ENCODE results near the gene TMEM51.
"Not testable (repeated sequence)": the region's sequence is repeated elsewhere in the genome, so short reads cannot be mapped to it uniquely, and the experiment has no call there.

Gene TMEM51

GRCh38 chr1:15154480-15155036 lies 1.0 kb downstream of the TMEM51 start:
- DNase-seq (ENCODE audit: low spot score) = no peak

GRCh38 chr1:15155191-15155590 lies 1.6 kb downstream of the TMEM51 start:
- no peak for DNase-seq (ENCODE audit: low spot score)

DNA sequence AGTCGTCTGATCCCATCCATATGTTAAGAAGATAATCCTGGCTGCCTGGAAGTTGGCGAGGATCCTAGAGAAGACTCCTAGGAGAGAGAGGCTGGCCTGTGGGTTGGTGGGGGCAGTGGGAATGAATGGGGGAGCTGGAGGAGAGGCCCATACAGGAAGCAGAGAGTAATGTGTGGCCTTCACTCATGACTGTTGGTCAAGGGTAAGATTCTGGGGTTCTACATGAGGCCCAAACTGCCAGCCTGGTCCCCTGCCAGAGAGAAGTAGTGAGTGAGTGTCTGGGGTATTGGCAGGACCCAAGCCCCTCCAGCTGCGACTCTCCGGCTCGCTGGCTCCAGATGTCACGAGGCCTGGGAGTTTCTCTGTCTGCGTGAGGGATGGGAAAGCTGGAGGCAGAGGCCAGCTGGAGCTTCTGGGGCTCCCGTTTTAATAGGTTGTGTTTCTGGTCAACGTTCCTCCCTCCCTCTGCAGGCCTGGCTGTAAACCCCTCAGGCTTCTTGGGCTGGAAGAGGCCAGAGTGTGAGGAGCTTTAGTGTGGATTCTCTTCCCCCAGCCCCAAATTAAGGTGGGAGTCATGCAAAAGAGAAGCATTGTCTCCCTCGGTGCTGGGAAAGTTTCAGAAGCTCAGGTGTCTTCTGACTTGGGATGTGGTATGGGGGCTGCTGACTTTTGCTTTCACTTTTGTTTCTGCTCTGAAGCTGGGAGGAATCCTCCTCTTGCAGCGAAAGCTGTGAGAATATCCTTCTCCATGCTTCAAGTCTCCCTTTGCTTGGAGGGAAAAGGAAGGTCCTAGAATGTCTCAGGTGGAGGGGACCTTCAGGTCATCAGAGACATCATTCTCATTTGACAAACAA lies 2.6 kb downstream of the TMEM51 start:
- DNase-seq (ENCODE audit: low spot score) = no peak

- DNase-seq (ENCODE audit: low spot score) = no peak
Observed at GRCh38 chr1:15156807-15157380, 3.3 kb downstream of the TMEM51 start.

GRCh38 chr1:15157524-15158399 lies 4.2 kb downstream of the TMEM51 start:
- DNase-seq (ENCODE audit: low spot score) = no peak

- no peak for DNase-seq (ENCODE audit: low spot score)
Observed at GRCh38 chr1:15158506-15159165, 5.1 kb downstream of the TMEM51 start.

DNA sequence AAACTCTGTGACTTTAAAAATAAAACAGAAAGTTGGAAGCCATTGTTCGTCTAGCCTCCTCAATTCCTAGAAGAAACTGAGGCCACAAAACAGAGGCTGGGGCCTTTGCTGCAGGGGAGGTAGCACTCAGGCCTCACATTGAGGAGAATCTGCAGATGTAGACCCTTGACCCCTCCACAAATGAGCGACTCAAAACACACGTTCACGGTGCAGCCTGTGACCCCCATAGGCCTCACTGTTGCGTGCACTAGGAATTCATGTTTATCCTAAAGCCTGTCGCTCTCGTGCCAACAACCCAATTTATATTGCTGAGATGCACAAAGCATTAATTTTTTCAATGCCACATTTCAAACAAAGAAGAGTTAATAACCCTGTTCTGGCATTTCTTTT lies 5.6 kb downstream of the TMEM51 start:
- DNase-seq (ENCODE audit: low spot score) = no peak

DNA sequence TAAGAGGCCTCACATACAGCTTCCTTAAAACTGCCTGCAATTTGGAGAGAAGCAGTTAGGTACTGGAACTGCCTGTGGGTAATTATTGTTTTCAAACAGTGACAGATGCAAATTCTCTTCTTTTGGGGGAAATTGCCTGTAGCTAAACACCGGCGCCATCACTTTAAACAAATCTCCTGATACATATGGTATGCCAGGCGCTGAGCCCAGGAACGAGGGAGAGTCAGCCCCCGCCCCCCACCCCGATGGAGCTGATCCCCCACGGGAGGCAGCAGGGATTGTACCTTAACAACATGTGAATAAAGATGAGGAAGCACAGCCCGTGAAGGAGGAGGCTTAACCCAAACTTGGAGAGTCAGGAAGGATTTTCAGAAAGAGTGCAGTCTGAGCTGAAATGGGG lies 7.1 kb downstream of the TMEM51 start:
- DNase-seq (ENCODE audit: low spot score) = no peak

DNA sequence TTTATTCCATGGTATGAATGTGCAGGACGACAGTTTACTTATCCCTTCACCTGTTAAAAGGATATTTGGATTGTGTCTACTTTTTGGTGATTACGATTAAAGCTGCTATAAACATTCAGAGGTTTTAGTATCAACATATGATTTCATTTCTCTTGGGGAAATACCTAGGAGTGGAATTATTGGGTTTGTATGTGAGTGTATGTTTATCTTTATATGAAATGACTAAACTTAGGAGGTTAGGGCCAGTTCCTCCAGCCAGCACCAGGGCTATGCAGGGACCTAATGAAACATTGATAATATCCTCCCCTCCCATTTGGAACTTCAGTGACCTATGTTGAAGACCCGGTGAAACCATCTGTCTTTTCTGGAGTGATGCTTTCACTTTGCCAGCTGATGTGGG lies 13.8 kb downstream of the TMEM51 start:
- no peak for DNase-seq (ENCODE audit: low spot score)

GRCh38 chr1:15168479-15168878 lies 14.9 kb downstream of the TMEM51 start:
- peak; percentile 3 for DNase-seq (ENCODE audit: low spot score)

DNA sequence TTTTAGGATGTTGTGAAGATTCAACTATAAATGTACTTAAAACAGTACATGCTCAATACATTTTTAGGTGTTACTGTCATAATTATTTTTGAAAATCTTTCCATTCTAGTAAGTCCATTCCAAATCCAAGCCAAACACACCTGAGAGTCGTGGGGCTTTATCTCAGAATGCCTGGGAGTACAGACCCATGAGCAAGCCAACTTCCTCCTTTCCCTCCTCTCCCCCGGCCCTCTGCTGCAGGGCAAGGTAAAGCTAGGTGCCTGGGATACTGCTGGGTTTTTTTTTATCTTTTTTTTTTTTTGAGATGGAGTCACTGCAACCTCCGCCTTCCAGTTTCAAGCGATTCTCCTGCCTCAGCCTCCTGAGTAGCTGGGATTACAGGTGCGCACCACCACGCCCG lies 16.5 kb downstream of the TMEM51 start:
- DNase-seq (ENCODE audit: low spot score) = no peak

GRCh38 chr1:15171271-15171908 lies 17.8 kb downstream of the TMEM51 start:
- DNase-seq (ENCODE audit: low spot score) = no peak

- no peak for DNase-seq (ENCODE audit: low spot score)
Observed at GRCh38 chr1:15172405-15173259, 19.1 kb downstream of the TMEM51 start.

GRCh38 chr1:15173863-15174614 lies 20.5 kb downstream of the TMEM51 start:
- DNase-seq (ENCODE audit: low spot score) = no peak

DNA sequence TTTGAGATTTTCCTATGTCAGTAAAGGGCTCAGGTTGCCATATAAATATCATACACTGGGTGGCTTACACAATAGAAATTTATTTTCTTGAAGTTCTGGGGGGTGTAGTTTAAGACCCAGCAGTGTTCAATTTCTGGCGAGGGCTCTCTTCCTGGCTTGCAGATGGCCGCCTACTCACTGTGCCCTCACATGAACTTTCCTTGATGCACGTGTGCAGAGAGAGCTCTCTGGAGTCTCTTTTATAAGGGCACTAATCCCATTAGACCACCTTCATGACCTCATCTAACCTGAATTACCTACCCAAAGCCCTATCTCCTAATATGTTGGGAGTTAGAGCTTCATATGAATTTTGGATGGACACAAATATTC lies 21.1 kb downstream of the TMEM51 start:
- DNase-seq (ENCODE audit: low spot score) = no peak

DNA sequence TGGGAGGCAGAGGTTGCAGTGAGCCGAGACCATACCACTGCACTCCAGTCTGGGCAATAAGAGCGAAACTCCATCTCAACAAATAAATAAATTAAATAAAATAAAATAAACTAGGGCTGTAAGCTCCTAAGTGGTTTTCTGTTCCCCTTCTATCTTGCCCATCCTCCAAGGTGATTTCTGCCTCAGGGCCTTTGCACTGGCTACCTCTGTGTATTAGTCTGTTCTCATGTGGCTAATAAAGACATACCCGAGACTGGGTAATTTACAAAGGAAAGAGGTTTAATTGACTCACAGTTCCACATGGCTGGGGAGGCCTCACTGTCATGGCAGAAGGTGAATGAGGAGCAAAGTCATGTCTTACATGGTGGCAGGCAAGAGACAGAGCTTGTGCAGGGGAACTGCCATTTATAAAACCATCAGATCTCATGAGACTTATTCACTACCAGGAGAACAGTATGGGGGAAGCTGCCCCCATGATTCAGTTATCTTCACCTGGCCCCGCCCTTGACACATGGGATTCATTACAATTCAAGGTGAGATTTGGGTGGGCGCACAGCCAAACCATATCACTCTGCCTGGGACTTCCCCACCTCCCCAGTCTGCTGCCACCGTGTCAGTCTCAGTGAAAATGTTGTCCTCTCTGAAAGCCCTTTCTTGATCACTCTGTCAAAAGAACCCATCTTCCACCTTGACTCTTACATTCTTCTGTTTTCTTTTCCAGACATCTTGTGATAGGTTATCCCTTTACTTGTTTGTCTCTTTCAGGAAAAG lies 22.0 kb downstream of the TMEM51 start:
- DNase-seq (ENCODE audit: low spot score) = not testable (repeated sequence)

- no peak for DNase-seq (ENCODE audit: low spot score)
Observed at GRCh38 chr1:15176120-15176519, 22.6 kb downstream of the TMEM51 start.

GRCh38 chr1:15176898-15177665 lies 23.5 kb downstream of the TMEM51 start:
- DNase-seq (ENCODE audit: low spot score) = no peak

Data from CD4-positive, alpha-beta T cell treated with Interleukin-2 at 100 ng/mL for 4 hours (primary cell).